SK-N-SH treated with all-trans-retinoic acid at 6 μM for 48 hours (cell line): Measurements from ENCODE around the gene CFAP52.

ENCODE experiments used
- ATAC-seq: fragments of 200-7000 bp; cut with Tn5 transposase; 3 replicates; pipeline ENCODE4 v1.9.1; 2020; ENCODE audit warnings: mild to moderate bottlenecking, moderate library complexity
- ARNTL ChIP-seq: fragments of 450-650 bp; formaldehyde crosslinking; IDR thresholded peaks from 2 replicates; pipeline ENCODE4 v1.5.0; 2020; ENCODE audit warnings: low read depth, mild to moderate bottlenecking, moderate library complexity, borderline replicate concordance
- BACH2 ChIP-seq: fragments of 250-450 bp; sonication (Bioruptor Pico); IDR thresholded peaks from 2 replicates; pipeline ENCODE4 v1.9.0; 2021; ENCODE audit warnings: mild to moderate bottlenecking, borderline replicate concordance
- CSDC2 ChIP-seq: fragments of 250-450 bp; sonication (Bioruptor Pico); IDR thresholded peaks from 2 replicates; pipeline ENCODE4 v1.5.0; 2020; ENCODE audit warnings: mild to moderate bottlenecking, moderate library complexity
- ESRRG ChIP-seq: fragments of 250-450 bp; sonication (Bioruptor Pico); IDR thresholded peaks from 2 replicates; pipeline ENCODE4 v1.6.1; 2021; ENCODE audit warnings: mild to moderate bottlenecking
- GLIS3 ChIP-seq: fragments of 250-450 bp; sonication (Bioruptor Pico); IDR thresholded peaks from 2 replicates; pipeline ENCODE4 v1.5.0; 2020; ENCODE audit warnings: mild to moderate bottlenecking, moderate library complexity
- ISL1 ChIP-seq: fragments of 250-450 bp; sonication (Bioruptor Pico); IDR thresholded peaks from 2 replicates; pipeline ENCODE4 v2.1.2; 2022; ENCODE audit warnings: mild to moderate bottlenecking, moderate library complexity
- OSR1 ChIP-seq: fragments of 250-450 bp; sonication (Bioruptor Pico); IDR thresholded peaks from 2 replicates; pipeline ENCODE4 v1.8.0; 2022; ENCODE audit warnings: moderate library complexity, mild to moderate bottlenecking, inconsistent platforms
- POU6F1 ChIP-seq: fragments of 250-450 bp; sonication (Bioruptor Pico); IDR thresholded peaks from 2 replicates; pipeline ENCODE4 v1.8.0; 2021; ENCODE audit warnings: low read depth, mild to moderate bottlenecking, moderate library complexity, borderline replicate concordance
- PPARA ChIP-seq: fragments of 250-450 bp; sonication (Bioruptor Pico); IDR thresholded peaks from 2 replicates; pipeline ENCODE4 v1.5.0; 2020; ENCODE audit warnings: mild to moderate bottlenecking, borderline replicate concordance
- RARB ChIP-seq: fragments of 250-450 bp; sonication (Bioruptor Pico); IDR thresholded peaks from 2 replicates; pipeline ENCODE4 v1.8.0; 2021; ENCODE audit warnings: mild to moderate bottlenecking, moderate library complexity
- SNAI2 ChIP-seq: fragments of 250-450 bp; sonication (Bioruptor Pico); IDR thresholded peaks from 2 replicates; pipeline ENCODE4 v1.5.0; 2020; ENCODE audit warnings: mild to moderate bottlenecking, moderate library complexity
- TCF4 ChIP-seq: fragments of 250-450 bp; sonication (Bioruptor Pico); IDR thresholded peaks from 2 replicates; pipeline ENCODE4 v1.8.0; 2021; ENCODE audit warnings: mild to moderate bottlenecking, moderate library complexity, borderline replicate concordance
- TOX ChIP-seq: fragments of 250-450 bp; sonication (Bioruptor Pico); IDR thresholded peaks from 2 replicates; pipeline ENCODE4 v1.8.0; 2021; ENCODE audit warnings: mild to moderate bottlenecking, moderate library complexity, borderline replicate concordance
- ZC3H10 ChIP-seq: fragments of 250-450 bp; sonication (Bioruptor Pico); IDR thresholded peaks from 2 replicates; pipeline ENCODE4 v1.5.1; 2021; ENCODE audit warnings: mild to moderate bottlenecking, moderate library complexity
- ZFP3 ChIP-seq: fragments of 250-450 bp; sonication (Bioruptor Pico); IDR thresholded peaks from 2 replicates; pipeline ENCODE4 v1.5.0; 2020; ENCODE audit warnings: mild to moderate bottlenecking, moderate library complexity
- ZFP30 ChIP-seq: fragments of 450-650 bp; formaldehyde crosslinking; IDR thresholded peaks from 2 replicates; pipeline ENCODE4 v1.5.0; 2022; ENCODE audit warnings: mild to moderate bottlenecking, moderate library complexity
- ZNF565 ChIP-seq: fragments of 450-650 bp; formaldehyde crosslinking; conservative IDR thresholded peaks from 2 replicates; pipeline ENCODE4 v1.5.0; 2020; ENCODE audit warnings: low read depth, mild to moderate bottlenecking, moderate library complexity
- ZNF70 ChIP-seq: fragments of 450-650 bp; formaldehyde crosslinking; IDR thresholded peaks from 2 replicates; pipeline ENCODE4 v1.5.0; 2020; ENCODE audit warnings: mild to moderate bottlenecking, moderate library complexity
- ZNF8 ChIP-seq: fragments of 450-650 bp; formaldehyde crosslinking; IDR thresholded peaks from 2 replicates; pipeline ENCODE4 v1.5.0; 2020; ENCODE audit warnings: mild to moderate bottlenecking, moderate library complexity
- TF ChIP-seq, protein P1 (sequence below): fragments of 250-450 bp; sonication (Bioruptor Pico); IDR thresholded peaks from 2 replicates; pipeline ENCODE4 v1.5.1; 2021; ENCODE audit warnings: mild to moderate bottlenecking, moderate library complexity
- TF ChIP-seq, protein P2 (sequence below): fragments of 250-450 bp; sonication (Bioruptor Pico); IDR thresholded peaks from 2 replicates; pipeline ENCODE4 v1.8.0; 2020; ENCODE audit warnings: mild to moderate bottlenecking, moderate library complexity, borderline replicate concordance
- TF ChIP-seq, protein P3 (sequence below): fragments of 250-450 bp; sonication (Bioruptor Pico); IDR thresholded peaks from 2 replicates; pipeline ENCODE4 v1.5.0; 2020; ENCODE audit warnings: mild to moderate bottlenecking, moderate library complexity
- TF ChIP-seq, protein P4 (sequence below): fragments of 250-450 bp; sonication (Bioruptor Pico); IDR thresholded peaks from 2 replicates; pipeline ENCODE4 v1.5.1; 2020; ENCODE audit warnings: low read depth, mild to moderate bottlenecking, moderate library complexity

CFAP52 gene

GRCh38 chr17:9669551-9670008 is 93.1 kb downstream of the CFAP52 start:
- TF ChIP-seq ISL1 (CRISPR knock-in tag) (no peak), CSDC2 (CRISPR knock-in tag) (no peak), GLIS3 (no peak), ZC3H10 (no peak), ESRRG (CRISPR knock-in tag) (no peak), ZFP30 (CRISPR knock-in tag) (no peak), TOX (no peak), ZNF70 (CRISPR knock-in tag) (no peak), POU6F1 (CRISPR knock-in tag) (no peak), ZNF565 (CRISPR knock-in tag) (no peak), BACH2 (CRISPR knock-in tag) (no peak), OSR1 (no peak), PPARA (no peak), ZFP3 (no peak)
- TF ChIP-seq, protein P1, sequence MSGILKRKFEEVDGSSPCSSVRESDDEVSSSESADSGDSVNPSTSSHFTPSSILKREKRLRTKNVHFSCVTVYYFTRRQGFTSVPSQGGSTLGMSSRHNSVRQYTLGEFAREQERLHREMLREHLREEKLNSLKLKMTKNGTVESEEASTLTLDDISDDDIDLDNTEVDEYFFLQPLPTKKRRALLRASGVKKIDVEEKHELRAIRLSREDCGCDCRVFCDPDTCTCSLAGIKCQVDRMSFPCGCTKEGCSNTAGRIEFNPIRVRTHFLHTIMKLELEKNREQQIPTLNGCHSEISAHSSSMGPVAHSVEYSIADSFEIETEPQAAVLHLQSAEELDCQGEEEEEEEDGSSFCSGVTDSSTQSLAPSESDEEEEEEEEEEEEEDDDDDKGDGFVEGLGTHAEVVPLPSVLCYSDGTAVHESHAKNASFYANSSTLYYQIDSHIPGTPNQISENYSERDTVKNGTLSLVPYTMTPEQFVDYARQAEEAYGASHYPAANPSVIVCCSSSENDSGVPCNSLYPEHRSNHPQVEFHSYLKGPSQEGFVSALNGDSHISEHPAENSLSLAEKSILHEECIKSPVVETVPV (CRISPR knock-in tag): no peak
- TF ChIP-seq, protein P2, sequence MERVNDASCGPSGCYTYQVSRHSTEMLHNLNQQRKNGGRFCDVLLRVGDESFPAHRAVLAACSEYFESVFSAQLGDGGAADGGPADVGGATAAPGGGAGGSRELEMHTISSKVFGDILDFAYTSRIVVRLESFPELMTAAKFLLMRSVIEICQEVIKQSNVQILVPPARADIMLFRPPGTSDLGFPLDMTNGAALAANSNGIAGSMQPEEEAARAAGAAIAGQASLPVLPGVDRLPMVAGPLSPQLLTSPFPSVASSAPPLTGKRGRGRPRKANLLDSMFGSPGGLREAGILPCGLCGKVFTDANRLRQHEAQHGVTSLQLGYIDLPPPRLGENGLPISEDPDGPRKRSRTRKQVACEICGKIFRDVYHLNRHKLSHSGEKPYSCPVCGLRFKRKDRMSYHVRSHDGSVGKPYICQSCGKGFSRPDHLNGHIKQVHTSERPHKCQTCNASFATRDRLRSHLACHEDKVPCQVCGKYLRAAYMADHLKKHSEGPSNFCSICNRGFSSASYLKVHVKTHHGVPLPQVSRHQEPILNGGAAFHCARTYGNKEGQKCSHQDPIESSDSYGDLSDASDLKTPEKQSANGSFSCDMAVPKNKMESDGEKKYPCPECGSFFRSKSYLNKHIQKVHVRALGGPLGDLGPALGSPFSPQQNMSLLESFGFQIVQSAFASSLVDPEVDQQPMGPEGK (CRISPR knock-in tag): no peak
- TF ChIP-seq, protein P3, sequence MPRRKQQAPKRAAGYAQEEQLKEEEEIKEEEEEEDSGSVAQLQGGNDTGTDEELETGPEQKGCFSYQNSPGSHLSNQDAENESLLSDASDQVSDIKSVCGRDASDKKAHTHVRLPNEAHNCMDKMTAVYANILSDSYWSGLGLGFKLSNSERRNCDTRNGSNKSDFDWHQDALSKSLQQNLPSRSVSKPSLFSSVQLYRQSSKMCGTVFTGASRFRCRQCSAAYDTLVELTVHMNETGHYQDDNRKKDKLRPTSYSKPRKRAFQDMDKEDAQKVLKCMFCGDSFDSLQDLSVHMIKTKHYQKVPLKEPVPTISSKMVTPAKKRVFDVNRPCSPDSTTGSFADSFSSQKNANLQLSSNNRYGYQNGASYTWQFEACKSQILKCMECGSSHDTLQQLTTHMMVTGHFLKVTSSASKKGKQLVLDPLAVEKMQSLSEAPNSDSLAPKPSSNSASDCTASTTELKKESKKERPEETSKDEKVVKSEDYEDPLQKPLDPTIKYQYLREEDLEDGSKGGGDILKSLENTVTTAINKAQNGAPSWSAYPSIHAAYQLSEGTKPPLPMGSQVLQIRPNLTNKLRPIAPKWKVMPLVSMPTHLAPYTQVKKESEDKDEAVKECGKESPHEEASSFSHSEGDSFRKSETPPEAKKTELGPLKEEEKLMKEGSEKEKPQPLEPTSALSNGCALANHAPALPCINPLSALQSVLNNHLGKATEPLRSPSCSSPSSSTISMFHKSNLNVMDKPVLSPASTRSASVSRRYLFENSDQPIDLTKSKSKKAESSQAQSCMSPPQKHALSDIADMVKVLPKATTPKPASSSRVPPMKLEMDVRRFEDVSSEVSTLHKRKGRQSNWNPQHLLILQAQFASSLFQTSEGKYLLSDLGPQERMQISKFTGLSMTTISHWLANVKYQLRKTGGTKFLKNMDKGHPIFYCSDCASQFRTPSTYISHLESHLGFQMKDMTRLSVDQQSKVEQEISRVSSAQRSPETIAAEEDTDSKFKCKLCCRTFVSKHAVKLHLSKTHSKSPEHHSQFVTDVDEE (CRISPR knock-in tag): no peak
- TF ChIP-seq, protein P4, sequence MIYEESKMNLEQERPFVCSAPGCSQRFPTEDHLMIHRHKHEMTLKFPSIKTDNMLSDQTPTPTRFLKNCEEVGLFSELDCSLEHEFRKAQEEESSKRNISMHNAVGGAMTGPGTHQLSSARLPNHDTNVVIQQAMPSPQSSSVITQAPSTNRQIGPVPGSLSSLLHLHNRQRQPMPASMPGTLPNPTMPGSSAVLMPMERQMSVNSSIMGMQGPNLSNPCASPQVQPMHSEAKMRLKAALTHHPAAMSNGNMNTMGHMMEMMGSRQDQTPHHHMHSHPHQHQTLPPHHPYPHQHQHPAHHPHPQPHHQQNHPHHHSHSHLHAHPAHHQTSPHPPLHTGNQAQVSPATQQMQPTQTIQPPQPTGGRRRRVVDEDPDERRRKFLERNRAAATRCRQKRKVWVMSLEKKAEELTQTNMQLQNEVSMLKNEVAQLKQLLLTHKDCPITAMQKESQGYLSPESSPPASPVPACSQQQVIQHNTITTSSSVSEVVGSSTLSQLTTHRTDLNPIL (CRISPR knock-in tag): no peak
- no peak for ATAC-seq

DNA sequence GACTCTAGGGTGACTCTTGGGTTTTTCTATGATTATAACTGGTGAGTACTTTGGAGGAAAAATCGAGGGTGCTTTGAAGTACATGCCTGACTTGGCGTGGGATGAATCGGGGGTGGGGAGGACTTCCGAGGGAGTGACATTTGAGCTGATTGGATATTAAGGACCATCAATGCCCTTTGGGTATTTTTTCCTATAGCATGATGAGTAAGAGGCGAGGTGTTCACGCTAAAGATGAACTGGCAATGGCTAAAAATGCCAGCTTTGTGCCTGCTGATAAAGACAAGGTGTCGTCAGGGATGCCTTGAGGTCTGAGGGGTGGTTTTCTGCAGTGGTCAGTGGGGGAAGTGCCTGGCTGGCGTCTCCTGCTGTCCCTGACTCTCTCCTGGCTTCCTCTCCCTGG is 94.2 kb downstream of the CFAP52 start:
- TF ChIP-seq PPARA: no peak
- TF ChIP-seq ESRRG (CRISPR knock-in tag): no peak
- no peak for TF ChIP-seq ZNF8 (CRISPR knock-in tag)
- no peak for ATAC-seq

DNA sequence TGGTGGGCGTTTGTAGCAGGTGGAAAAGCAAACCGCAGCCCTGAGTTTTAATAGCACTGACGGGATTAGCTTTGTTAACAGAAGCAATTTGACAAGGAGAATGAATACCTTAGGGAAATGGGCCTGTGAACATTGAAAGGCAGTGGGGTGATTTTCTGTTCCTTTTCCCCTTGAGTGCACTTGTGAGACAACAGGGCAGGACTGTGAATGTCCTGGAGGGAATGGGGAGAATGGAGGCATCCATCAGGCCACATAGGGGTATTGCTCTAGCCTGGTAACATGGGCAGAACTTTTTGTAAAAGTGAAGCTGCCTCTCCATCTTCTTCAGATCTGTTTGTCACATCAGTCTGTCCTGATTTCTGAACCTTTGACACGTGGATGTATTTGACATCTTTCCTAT is 95.1 kb downstream of the CFAP52 start:
- no peak for ATAC-seq
- TF ChIP-seq ARNTL (CRISPR knock-in tag) (no peak), GLIS3 (no peak), CSDC2 (CRISPR knock-in tag) (no peak), ZC3H10 (no peak), TCF4 (CRISPR knock-in tag) (no peak), ZNF70 (CRISPR knock-in tag) (no peak), RARB (CRISPR knock-in tag) (no peak), ZNF565 (CRISPR knock-in tag) (no peak), ZFP3 (no peak), BACH2 (CRISPR knock-in tag) (no peak), POU6F1 (CRISPR knock-in tag) (no peak), SNAI2 (CRISPR knock-in tag) (no peak), ISL1 (CRISPR knock-in tag) (no peak), TOX (no peak), ESRRG (CRISPR knock-in tag) (no peak)
- TF ChIP-seq, protein P3 (CRISPR knock-in tag): no peak
- TF ChIP-seq, protein P4 (CRISPR knock-in tag): no peak
